HCT116 (cell line): ENCODE measurements around the gene NOXRED1.

Experiments
- ATF3 ChIP-seq: IDR thresholded peaks from 2 replicates; pipeline ENCODE4 v1.6.1; 2012
- CTCF ChIP-seq, 3 experiments: fragments of 200-600 bp in 1 of 3; sonication (generic) in 1 of 3; IDR thresholded peaks in 2 of 3; conservative IDR thresholded peaks in 1 of 3; 2 replicates each; pipeline ENCODE4 v1.5.1; 2012 to 2017; ENCODE audit warnings: low read depth in 2 of 3, low read length in 2 of 3, antibody characterized with exemption in 1 of 3, borderline replicate concordance in 1 of 3, control low read depth in 1 of 3, mild to moderate bottlenecking in 1 of 3, mixed read lengths in 1 of 3, mixed run types in 1 of 3, moderate library complexity in 1 of 3; ENCODE audit not compliant: insufficient read depth in 1 of 3
- EZH2 ChIP-seq: fragments of 200-600 bp; sonication (generic); IDR thresholded peaks from 2 replicates; pipeline ENCODE4 v1.6.1; 2017; ENCODE audit warnings: antibody characterized with exemption, mixed run types
- EZH2phosphoT487 ChIP-seq: fragments of 200-600 bp; IDR thresholded peaks from 2 replicates; pipeline ENCODE4 v1.6.1; 2018; ENCODE audit warnings: antibody characterized with exemption, borderline replicate concordance
- MAX ChIP-seq: IDR thresholded peaks from 2 replicates; pipeline ENCODE4 v1.6.1; 2012
- POLR2AphosphoS5 ChIP-seq: IDR thresholded peaks from 2 replicates; pipeline ENCODE4 v1.6.1; 2011; ENCODE audit warnings: mild to moderate bottlenecking, low read depth, low read length, moderate library complexity
- RAD21 ChIP-seq: IDR thresholded peaks from 2 replicates; pipeline ENCODE4 v1.6.1; 2012; ENCODE audit warnings: low read depth, mild to moderate bottlenecking
- REST ChIP-seq: IDR thresholded peaks from 2 replicates; pipeline ENCODE4 v1.6.1; 2012; ENCODE audit warnings: low read depth
- SP1 ChIP-seq: IDR thresholded peaks from 2 replicates; pipeline ENCODE4 v1.6.1; 2012; ENCODE audit warnings: low read depth
- SRF ChIP-seq: IDR thresholded peaks from 2 replicates; pipeline ENCODE4 v1.6.1; 2012; ENCODE audit warnings: low read depth
- TCF7L2 ChIP-seq: IDR thresholded peaks from 2 replicates; pipeline ENCODE4 v1.7.0; 2011; ENCODE audit warnings: borderline replicate concordance, inconsistent platforms; ENCODE audit not compliant: insufficient read depth, insufficient read length; ENCODE audit errors: extremely low read depth
- ZFX ChIP-seq: fragments of 450-650 bp; IDR thresholded peaks from 2 replicates; pipeline ENCODE4 v1.6.1; 2017
- ZNF274 ChIP-seq: fragments of 200-500 bp; sonication (Bioruptor generic); IDR thresholded peaks from 2 replicates; pipeline ENCODE4 v1.6.1; 2014; ENCODE audit warnings: mild to moderate bottlenecking, low read depth, low read length, inconsistent platforms

DNA sequence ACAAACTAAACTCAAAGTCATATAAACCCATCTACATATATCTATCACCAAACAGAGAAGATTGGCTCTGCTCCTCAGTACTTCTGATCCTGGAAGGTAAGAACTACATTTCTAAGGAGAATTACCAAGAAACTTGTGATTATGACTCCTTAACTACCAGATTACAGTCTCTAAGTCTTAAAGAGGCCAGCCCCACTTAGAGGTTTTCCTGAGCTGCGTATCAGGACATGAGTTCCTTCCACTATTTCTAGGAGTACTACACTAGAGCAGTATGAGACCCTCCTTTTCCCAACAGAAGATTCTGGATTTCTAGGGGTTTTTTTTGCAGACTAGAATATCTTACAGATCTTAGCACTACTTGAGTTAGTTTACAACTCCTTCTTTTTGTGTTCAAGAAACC is at the start of gene NOXRED1:
- TF ChIP-seq EZH2 (no peak), CTCF (IDR thresholded peaks at IDR 0.05 in 2 of 3, conservative IDR thresholded peaks at IDR 0.05 in 1 of 3; ENCODE audit: borderline replicate concordance in 1 of 3, insufficient read depth in 1 of 3, low read depth in 2 of 3, low read length in 2 of 3) (no peak), MAX (no peak), REST (no peak), POLR2AphosphoS5 (no peak), ZNF274 (no peak), SRF (no peak), SP1 (no peak), ZFX (no peak), TCF7L2 (no peak), ATF3 (no peak), EZH2phosphoT487 (no peak), RAD21 (no peak)
